DMS 273 (cell line): ENCODE measurements around the gene WDR82.

ENCODE experiments used
- DNase-seq: peaks from one replicate; lab custom pipeline; 2025; ENCODE audit not compliant: unreplicated experiment; lab: John Stamatoyannopoulos, UW

Gene WDR82

DNA sequence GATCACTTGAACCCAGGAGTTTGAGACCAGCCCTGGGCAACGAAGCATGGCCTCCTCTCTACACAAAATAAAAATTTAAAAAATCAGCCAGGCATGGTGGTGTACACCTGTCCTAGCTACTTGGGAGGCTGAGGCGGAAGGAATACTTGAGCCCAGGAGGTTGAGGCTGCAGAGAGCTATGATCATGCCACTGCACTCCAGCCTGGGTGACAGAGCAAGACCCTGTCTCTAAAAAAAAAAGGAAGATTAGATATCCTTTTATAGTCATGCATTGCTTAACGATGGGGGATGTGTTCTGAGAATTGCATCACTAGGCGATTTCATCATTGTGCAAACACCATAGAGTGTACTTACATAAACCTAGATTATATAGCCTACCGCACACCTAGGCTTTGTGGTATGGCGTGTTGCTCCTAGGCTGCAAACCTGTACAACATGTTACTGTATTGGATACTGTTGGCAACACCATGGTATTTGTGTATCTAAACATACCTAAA is 67.9 kb downstream of the WDR82 start:
- no peak for DNase-seq

DNA sequence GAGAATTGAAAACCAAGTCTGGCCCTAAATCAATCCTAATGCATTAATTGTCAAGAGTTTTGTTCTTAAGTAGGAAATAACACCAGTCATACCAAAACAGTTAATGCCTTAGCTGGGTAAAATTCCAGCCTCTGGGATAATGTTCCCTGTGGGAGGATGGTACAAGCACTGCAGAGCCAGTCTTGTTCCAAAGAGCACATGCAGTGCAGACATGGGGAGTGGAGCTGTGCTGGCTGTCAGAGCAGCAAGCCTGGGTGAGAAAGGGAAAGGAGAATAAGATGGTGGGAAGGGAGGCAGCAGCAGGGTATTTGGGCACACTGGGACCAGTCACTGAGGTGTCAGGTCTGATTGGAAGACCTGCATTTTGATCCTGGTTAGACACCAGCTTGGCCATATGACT is 68.4 kb downstream of the WDR82 start:
- DNase-seq, result no peak

DNA sequence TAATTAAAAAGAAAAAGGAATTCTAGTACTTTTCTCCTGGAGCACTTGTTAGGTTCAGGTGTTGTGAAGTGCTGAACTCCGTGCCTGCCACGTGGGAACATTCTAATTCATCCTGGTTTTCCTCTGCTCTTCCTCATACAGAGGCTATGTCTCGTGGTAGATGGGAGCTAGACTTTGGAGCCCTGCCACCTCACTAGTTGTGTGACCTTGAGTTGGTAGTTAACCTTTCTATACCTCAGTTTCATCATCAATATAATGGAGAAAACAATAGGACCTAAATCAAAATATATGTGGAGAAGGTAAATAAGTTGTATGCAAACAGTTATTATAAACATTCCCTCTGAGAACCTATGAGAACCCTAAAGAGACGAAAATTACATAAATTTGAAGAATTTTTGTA is 69.9 kb downstream of the WDR82 start:
- no peak for DNase-seq

GRCh38 chr3:52205727-52206372 is 72.6 kb downstream of the WDR82 start:
- no peak for DNase-seq
